PC-3 (cell line): ENCODE measurements around the gene RNF181.

Experiments used
- EZH2 ChIP-seq: fragments of 300-600 bp; sonication (generic); IDR thresholded peaks from one replicate; pipeline ENCODE4 v1.6.1; 2017; ENCODE audit warnings: antibody characterized with exemption, mild to moderate bottlenecking, low read length; ENCODE audit not compliant: unreplicated experiment
- EZH2phosphoT487 ChIP-seq: fragments of 300-600 bp; sonication (generic); IDR thresholded peaks from 2 replicates; pipeline ENCODE4 v1.6.1; 2018; ENCODE audit warnings: mild to moderate bottlenecking, antibody characterized with exemption, low read length, borderline replicate concordance
- TF ChIP-seq, protein P1 (sequence below): fragments of 300-600 bp; sonication (generic); conservative IDR thresholded peaks from 2 replicates; pipeline ENCODE4 v1.5.1; 2017; ENCODE audit warnings: antibody characterized with exemption, low read depth, mild to moderate bottlenecking, low read length

- TF ChIP-seq, protein P1, sequence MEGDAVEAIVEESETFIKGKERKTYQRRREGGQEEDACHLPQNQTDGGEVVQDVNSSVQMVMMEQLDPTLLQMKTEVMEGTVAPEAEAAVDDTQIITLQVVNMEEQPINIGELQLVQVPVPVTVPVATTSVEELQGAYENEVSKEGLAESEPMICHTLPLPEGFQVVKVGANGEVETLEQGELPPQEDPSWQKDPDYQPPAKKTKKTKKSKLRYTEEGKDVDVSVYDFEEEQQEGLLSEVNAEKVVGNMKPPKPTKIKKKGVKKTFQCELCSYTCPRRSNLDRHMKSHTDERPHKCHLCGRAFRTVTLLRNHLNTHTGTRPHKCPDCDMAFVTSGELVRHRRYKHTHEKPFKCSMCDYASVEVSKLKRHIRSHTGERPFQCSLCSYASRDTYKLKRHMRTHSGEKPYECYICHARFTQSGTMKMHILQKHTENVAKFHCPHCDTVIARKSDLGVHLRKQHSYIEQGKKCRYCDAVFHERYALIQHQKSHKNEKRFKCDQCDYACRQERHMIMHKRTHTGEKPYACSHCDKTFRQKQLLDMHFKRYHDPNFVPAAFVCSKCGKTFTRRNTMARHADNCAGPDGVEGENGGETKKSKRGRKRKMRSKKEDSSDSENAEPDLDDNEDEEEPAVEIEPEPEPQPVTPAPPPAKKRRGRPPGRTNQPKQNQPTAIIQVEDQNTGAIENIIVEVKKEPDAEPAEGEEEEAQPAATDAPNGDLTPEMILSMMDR: no peak
- TF ChIP-seq EZH2 (no peak), EZH2phosphoT487 (no peak)
These were observed 6.9 kb upstream of the RNF181 start for GRCh38 chr2:85588645-85589044.
